Gastroesophageal sphincter (tissue), 3 donors: ENCODE measurements around the gene P2RY2.

Experiments
- CTCF ChIP-seq, 4 experiments: fragments of 200-600 bp in 2 of 4; fragments of 450-650 bp in 2 of 4; sonication (generic) in 1 of 4; IDR thresholded peaks; one replicate each; pipeline ENCODE4 v1.5.1; 2017 to 2019; ENCODE audit warnings: antibody characterized with exemption in 4 of 4, mild to moderate bottlenecking in 2 of 4, moderate library complexity in 2 of 4
- POLR2A ChIP-seq, 2 donors: fragments of 450-650 bp; IDR thresholded peaks; one replicate each; pipeline ENCODE4 v1.6.1; 2017; ENCODE audit warnings: antibody characterized with exemption in 2 of 2, mild to moderate bottlenecking in 2 of 2, moderate library complexity in 1 of 2
- POLR2AphosphoS5 ChIP-seq: sonication (generic); formaldehyde crosslinking; IDR thresholded peaks from one replicate; pipeline ENCODE4 v1.6.1; 2017; ENCODE audit warnings: antibody characterized with exemption

- no peak for TF ChIP-seq POLR2A (IDR thresholded peaks at IDR 0.05)
- TF ChIP-seq CTCF (IDR thresholded peaks at IDR 0.05) = no peak
- TF ChIP-seq POLR2AphosphoS5 = no peak
Measured at GRCh38 chr11:73274722-73275380, 56.8 kb downstream of the P2RY2 start.
